ENCODE data around the gene JAKMIP1.

The JAKMIP1 gene

GRCh38 chr4:5992171-5992827 lies 208.1 kb downstream of the JAKMIP1 start:
- no peak for DNase-seq (ENCODE audit: low spot score)

DNA sequence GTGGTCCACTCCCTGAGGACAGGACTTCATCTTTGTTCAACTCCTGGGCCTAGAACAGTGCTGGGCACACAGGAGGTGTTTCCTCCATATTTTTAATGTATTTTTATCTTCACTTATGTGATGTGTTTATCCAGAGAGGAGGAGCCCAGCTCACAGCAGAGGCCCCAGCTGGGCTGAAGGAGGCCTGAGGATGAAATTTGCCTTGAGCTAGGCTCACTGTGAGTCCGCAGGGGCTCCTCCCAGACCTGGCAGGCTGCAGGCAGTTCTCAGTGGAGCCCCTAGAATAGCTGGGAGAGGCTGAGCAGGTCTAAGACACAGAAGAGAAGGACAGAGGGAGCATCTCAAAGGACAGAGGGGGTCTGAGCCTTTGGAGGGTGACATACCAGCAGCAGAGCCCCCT lies 208.9 kb downstream of the JAKMIP1 start:
- no peak for DNase-seq (ENCODE audit: low spot score)

- DNase-seq (ENCODE audit: low spot score), result no peak
Measured at GRCh38 chr4:5990446-5991160, 209.7 kb downstream of the JAKMIP1 start.

- no peak for DNase-seq (ENCODE audit: low spot score)
Measured at GRCh38 chr4:5989236-5990225, 210.8 kb downstream of the JAKMIP1 start.

DNA sequence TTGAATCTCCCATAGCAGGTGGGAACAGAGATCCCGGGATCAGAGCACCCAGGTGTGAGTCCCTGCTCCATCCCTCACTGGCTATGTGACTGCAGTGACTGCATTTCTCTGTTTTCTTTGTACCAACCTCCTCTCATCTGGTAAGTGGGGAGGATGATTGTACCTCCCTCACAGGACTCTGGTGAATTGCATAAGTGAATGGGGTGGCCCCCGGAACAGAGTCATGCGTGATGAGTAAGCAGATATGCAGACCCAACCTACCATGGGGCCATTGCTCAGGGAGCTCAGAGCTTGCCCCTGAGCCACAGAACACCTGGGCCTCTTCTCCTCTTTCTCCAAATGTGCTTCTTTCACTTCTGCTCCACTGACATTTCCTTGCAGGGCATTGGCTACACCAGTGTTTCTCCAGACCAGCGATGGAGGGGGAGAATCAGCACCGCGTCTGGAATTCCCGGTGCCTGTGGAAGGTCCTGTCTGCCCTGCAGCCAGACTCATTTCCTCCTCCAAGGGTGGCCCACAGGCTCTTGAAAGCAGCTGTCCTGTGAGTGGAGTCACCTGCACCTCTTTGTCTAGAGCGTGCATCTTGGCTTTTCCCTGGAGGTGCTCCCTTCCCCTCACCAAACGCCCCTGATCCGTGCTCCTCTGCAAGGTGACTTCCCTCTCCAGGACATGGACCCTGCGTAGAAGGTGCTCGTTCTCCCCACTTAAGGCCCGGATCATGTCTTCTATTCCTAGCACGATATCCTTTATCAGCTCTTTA lies 212.1 kb downstream of the JAKMIP1 start:
- DNase-seq (ENCODE audit: low spot score), result no peak

DNA sequence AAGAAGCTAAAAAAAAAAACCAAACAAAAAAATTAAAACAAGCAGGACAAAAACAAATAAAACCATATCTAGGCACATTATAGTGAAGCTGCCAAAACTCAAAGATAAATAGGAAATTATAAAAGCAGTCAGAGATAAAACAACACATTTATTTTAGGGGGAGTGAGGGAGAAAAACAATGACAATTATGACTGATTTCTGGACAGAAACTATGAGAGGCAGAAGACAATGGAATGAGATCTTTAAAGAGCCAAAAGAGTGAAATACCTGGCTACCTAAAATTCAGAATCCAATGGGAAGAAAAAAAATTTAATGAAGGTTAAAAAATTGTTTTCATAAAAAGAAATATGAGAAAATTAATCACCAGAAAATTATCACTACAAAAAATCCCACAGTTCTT lies 215.5 kb downstream of the JAKMIP1 start:
- DNase-seq (ENCODE audit: low spot score), result no peak

DNA sequence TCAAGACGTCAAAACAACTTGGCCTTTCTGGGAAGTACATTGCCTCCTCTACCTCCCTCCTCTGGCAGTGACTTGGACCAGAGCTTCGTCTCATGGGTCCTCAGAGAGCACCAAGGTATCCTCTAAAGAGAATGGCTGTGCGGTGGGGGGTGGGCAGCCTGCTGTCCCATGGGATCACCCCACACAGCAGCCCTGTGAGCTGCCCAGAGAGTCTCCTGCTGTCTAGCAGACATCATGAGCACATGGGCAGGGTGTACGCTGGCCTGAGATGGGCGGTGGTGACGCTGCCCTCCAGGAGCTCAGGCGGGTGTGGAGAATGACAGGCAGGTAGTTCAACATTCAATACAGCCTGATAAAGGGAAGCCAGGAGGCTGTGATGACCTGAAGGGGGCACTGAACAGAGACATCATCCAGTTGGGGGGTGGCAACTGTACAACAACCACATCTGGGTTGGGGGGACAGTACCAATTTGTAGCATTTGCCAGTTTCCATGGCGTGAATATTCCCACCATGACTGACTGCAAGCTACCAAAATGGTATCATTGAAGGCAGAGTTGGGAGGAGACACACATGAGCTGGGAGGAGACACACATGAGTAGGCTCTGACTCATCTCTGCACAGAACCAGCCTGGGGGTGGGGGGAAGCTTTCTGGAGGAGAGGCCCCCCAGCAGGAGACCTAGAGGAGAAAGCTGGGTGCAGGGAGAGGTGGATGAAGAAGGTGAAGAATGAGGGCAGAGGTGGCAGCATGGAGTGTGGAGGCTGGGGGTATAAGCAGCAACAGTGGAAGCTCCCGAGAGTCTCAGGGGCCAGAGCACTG lies 218.0 kb downstream of the JAKMIP1 start:
- DNase-seq (ENCODE audit: low spot score), result no peak

DNA sequence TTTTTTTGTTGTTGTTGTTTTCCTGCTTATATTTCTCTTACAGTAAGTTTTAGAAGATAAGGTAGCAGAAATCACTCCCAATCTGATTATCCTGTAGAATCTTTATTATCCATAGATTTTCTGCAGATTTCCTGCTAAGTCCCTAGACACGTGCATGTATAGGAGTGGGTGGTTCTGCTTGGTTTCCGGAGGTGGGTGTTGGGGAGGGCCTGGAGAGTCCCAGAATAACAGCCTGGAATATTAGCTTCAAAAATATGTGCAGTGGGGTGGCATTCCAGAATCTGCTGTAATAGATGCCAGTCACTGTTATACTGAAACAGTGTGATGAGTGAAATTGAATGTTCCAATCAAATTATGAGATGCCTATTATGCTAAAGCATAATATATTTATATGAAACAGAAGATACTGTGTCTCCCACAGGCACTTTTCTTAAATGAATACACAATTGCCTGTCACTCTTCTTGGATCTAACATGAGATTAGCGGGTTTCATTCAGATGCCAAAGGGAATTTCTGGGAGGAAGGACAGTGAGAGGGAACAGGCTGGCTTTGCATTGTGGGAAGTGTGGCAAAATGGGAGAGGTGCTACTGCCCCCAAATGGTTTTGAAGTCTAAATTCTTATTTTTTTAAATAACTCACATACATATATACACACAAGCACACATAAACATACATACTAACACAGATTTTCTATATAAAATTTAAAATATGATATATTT lies 219.8 kb downstream of the JAKMIP1 start:
- DNase-seq (ENCODE audit: low spot score), result no peak

GRCh38 chr4:5979981-5980380 lies 220.4 kb downstream of the JAKMIP1 start:
- DNase-seq (ENCODE audit: low spot score), result peak; percentile 80

DNA sequence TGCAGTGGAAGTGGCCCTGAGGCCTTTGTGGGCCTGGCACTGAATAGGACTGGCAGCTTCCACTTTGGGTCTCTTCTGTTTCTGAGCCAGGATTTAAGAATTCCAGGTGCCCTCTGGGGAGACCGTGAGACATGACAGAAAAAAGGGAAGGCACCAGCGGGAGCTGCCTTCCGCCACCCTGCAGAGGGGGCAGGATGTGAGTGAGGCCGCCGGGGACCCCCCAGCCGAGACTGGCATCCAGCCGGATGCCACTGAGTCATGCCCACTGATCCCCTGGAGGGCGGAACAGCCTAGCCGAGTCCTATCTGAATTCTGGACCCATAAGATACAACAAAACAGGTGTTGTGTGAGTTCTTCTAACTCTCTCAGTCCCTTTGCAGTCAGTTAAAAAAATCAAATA lies 223.4 kb downstream of the JAKMIP1 start:
- DNase-seq (ENCODE audit: low spot score), result no peak

- DNase-seq (ENCODE audit: low spot score), result no peak
Measured at GRCh38 chr4:5976431-5976830, 223.9 kb downstream of the JAKMIP1 start.

All from iPS-NIHi11 (cell line).